ENCODE results near the gene KAZN.

The KAZN gene

GRCh38 chr1:15158506-15159165, 560.2 kb downstream of the KAZN start:
- Histone ChIP-seq H3K4me1 (ENCODE audit: control insufficient read depth, insufficient read depth, low read length) (0 out of 2 replicates have a peak, but pooled peaks cover 2% of the 10 kb centered on the region), H3K9me3 (ENCODE audit: control insufficient read depth, insufficient read depth, low read depth, low read length) (no peaks in the 10 kb centered on the region), H3K27ac (ENCODE audit: extremely low read depth, low read depth, low read length) (no peak overlapping the region), H3K36me3 (ENCODE audit: control insufficient read depth in 2 of 2, insufficient read depth in 1 of 2, low read length in 2 of 2) (no peaks in the 10 kb centered on the region), H3K4me3 (ENCODE audit: low read depth, low read length) (no peak overlapping the region)
- CTCF ChIA-PET, result interaction anchor here (0.7 to 1.4 kb wide), 3 partner anchors 24 to 114 kb away, joined by 3 to 5 read pairs (median 3); no protein-coding TSS in a partner anchor
- POLR2A ChIA-PET, result no interaction called here
- 0 out of 2 replicates have a peak, but pooled peaks have one; percentile 33 for TF ChIP-seq PRDM1 (tag by site-specific recombination; IDR thresholded peaks at IDR 0.05)
- no peak for TF ChIP-seq ZNF292 (tag by site-specific recombination; IDR thresholded peaks at IDR 0.05; ENCODE audit: borderline replicate concordance, low read depth)

GRCh38 chr1:15159166-15159555, 560.7 kb downstream of the KAZN start:
- CTCF ChIA-PET, result interaction anchor here (1.2 to 1.4 kb wide), 2 partner anchors 113 to 164 kb away, joined by 3 to 5 read pairs; no protein-coding TSS in a partner anchor

DNA sequence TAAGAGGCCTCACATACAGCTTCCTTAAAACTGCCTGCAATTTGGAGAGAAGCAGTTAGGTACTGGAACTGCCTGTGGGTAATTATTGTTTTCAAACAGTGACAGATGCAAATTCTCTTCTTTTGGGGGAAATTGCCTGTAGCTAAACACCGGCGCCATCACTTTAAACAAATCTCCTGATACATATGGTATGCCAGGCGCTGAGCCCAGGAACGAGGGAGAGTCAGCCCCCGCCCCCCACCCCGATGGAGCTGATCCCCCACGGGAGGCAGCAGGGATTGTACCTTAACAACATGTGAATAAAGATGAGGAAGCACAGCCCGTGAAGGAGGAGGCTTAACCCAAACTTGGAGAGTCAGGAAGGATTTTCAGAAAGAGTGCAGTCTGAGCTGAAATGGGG, 562.1 kb downstream of the KAZN start:
- H3K36me3 ChIP-seq (ENCODE audit: control insufficient read depth in 2 of 2, insufficient read depth in 1 of 2, low read length in 2 of 2), result no peaks in the 10 kb centered on the region
- H3K9me3 ChIP-seq (ENCODE audit: control insufficient read depth, insufficient read depth, low read depth, low read length), result no peaks in the 10 kb centered on the region
- 0 out of 2 replicates have a peak, but pooled peaks cover 2% of the 10 kb centered on the region for H3K4me1 ChIP-seq (ENCODE audit: control insufficient read depth, insufficient read depth, low read length)
- no peak overlapping the region for H3K27ac ChIP-seq (ENCODE audit: extremely low read depth, low read depth, low read length)
- no peak overlapping the region for H3K4me3 ChIP-seq (ENCODE audit: low read depth, low read length)
- ChIA-PET CTCF (interaction anchor here (1.2 kb wide), 2 partner anchors 111 to 163 kb away, joined by 3 to 6 read pairs; no protein-coding TSS in a partner anchor), POLR2A (no interaction called here)
- TF ChIP-seq ZNF513 (tag by site-specific recombination; IDR thresholded peaks at IDR 0.05), result no peak
- TF ChIP-seq ZNF169 (tag by site-specific recombination; IDR thresholded peaks at IDR 0.05), result no peak
- TF ChIP-seq OVOL3 (tag by site-specific recombination; IDR thresholded peaks at IDR 0.05), result no peak
- TF ChIP-seq, protein P1, sequence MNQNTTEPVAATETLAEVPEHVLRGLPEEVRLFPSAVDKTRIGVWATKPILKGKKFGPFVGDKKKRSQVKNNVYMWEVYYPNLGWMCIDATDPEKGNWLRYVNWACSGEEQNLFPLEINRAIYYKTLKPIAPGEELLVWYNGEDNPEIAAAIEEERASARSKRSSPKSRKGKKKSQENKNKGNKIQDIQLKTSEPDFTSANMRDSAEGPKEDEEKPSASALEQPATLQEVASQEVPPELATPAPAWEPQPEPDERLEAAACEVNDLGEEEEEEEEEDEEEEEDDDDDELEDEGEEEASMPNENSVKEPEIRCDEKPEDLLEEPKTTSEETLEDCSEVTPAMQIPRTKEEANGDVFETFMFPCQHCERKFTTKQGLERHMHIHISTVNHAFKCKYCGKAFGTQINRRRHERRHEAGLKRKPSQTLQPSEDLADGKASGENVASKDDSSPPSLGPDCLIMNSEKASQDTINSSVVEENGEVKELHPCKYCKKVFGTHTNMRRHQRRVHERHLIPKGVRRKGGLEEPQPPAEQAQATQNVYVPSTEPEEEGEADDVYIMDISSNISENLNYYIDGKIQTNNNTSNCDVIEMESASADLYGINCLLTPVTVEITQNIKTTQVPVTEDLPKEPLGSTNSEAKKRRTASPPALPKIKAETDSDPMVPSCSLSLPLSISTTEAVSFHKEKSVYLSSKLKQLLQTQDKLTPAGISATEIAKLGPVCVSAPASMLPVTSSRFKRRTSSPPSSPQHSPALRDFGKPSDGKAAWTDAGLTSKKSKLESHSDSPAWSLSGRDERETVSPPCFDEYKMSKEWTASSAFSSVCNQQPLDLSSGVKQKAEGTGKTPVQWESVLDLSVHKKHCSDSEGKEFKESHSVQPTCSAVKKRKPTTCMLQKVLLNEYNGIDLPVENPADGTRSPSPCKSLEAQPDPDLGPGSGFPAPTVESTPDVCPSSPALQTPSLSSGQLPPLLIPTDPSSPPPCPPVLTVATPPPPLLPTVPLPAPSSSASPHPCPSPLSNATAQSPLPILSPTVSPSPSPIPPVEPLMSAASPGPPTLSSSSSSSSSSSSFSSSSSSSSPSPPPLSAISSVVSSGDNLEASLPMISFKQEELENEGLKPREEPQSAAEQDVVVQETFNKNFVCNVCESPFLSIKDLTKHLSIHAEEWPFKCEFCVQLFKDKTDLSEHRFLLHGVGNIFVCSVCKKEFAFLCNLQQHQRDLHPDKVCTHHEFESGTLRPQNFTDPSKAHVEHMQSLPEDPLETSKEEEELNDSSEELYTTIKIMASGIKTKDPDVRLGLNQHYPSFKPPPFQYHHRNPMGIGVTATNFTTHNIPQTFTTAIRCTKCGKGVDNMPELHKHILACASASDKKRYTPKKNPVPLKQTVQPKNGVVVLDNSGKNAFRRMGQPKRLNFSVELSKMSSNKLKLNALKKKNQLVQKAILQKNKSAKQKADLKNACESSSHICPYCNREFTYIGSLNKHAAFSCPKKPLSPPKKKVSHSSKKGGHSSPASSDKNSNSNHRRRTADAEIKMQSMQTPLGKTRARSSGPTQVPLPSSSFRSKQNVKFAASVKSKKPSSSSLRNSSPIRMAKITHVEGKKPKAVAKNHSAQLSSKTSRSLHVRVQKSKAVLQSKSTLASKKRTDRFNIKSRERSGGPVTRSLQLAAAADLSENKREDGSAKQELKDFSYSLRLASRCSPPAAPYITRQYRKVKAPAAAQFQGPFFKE (tag by site-specific recombination; IDR thresholded peaks at IDR 0.05; ENCODE audit: borderline replicate concordance), result no peak
- TF ChIP-seq ZNF202 (tag by site-specific recombination; IDR thresholded peaks at IDR 0.05; ENCODE audit: borderline replicate concordance), result no peak
- TF ChIP-seq ZNF514 (tag by site-specific recombination; IDR thresholded peaks at IDR 0.05), result no peak
- no peak for TF ChIP-seq GLI2 (tag by site-specific recombination; IDR thresholded peaks at IDR 0.05; ENCODE audit: borderline replicate concordance, low read depth)
- TF ChIP-seq ZNF571 (tag by site-specific recombination; IDR thresholded peaks at IDR 0.05), result no peak

More at GRCh38 chr1:15159166-15159555, 560.7 kb downstream of the KAZN start:
- H3K4me3 ChIP-seq (ENCODE audit: low read depth, low read length), result no peak overlapping the region
- 0 out of 2 replicates have a peak, but pooled peaks cover 2% of the 10 kb centered on the region for H3K4me1 ChIP-seq (ENCODE audit: control insufficient read depth, insufficient read depth, low read length)
- H3K27ac ChIP-seq (ENCODE audit: extremely low read depth, low read depth, low read length), result no peak overlapping the region
- H3K36me3 ChIP-seq (ENCODE audit: control insufficient read depth in 2 of 2, insufficient read depth in 1 of 2, low read length in 2 of 2), result no peaks in the 10 kb centered on the region
- no peaks in the 10 kb centered on the region for H3K9me3 ChIP-seq (ENCODE audit: control insufficient read depth, insufficient read depth, low read depth, low read length)
- POLR2A ChIA-PET, result interaction anchor here (0.7 kb wide), 1 partner anchor 203 kb away, joined by 3 read pairs; no protein-coding TSS in a partner anchor
- TF ChIP-seq ZNF768 (tag by site-specific recombination; IDR thresholded peaks at IDR 0.05), result no peak
- TF ChIP-seq, protein P1 (tag by site-specific recombination; IDR thresholded peaks at IDR 0.05; ENCODE audit: borderline replicate concordance), result no peak

All from HEK293 (cell line).